GM19452 (cell line): ENCODE measurements around the gene SLC10A1.

ENCODE experiments used
- ATAC-seq: cut with Tn5 transposase; IDR thresholded peaks from one replicate; pipeline ENCODE4 v1.9.1; 2021; ENCODE audit not compliant: unreplicated experiment

Gene SLC10A1

DNA sequence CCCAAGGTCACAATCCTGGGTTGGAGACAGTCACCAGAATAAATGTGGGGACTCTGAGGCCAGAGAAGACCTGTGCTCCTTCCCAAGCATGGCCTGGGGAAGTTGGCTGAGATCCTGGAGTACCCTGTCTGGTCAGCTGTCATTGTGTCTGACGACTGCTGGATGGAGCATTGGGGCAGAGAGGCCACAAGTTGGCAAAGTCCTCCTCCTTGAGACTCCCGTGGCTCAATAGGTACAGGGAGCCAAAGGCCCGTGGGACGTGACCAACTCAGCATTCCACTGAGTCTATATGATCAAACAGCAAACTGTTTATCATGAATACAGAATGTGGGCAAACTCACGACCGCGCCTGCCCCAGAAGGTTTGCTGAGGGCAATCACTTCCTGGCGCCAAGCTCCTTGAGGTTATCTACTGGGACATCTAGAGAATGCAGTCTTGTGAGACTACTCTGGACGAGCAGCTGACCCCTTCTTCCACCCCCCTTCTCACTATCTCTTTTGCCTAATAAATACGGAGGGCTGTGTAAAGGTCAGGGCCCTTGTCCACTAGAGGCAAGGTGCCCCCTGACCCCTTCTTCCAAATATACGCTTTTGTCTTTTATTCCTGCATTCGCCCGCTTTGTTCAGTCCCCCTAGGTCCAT, 14.3 kb upstream of the SLC10A1 start:
- ATAC-seq = no peak

DNA sequence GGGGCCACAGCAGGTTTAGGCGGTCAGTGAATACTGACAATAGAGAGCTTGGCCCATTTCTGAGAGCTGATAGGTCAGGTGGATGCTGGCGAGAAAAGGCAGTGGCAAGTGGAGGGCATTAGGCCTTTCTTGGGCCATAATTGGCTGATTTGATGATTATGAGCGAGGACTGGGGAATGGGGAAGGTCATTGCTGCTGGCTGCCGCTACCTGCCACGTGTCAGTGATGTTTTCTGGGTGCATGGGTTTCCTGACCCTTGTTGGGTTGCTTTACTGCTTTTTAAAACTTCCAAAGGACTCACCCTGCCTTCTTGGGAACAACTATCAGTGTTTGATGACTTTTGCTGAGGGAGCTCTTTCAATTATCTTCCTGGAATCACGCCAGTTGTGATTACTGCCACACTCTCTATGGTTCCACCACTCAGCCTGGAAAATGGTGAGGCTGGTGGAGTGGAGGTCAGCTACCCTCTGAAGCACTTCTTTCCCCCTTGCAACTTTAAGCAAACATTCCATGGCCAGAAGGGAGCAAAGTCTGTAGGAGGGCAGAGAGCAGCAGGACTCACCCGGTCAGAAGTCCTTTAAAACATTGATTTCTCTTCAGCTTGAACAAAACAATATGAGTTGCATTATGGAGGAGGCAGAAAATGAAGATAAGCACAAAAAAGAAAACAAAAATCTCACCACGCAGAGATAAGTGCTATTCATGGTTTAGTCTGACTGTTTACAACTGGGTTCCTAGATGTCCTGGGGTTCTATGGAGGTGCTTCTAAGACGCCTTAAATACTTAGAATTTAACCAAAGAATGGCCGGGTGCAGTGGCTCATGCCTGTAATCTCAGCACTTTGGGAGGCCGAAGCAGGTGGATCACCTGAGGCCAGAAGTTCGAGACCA, 12.1 kb upstream of the SLC10A1 start:
- ATAC-seq = no peak

GRCh38 chr14:69807192-69807591, 10.2 kb upstream of the SLC10A1 start:
- no peak for ATAC-seq

GRCh38 chr14:69804902-69805301, 7.9 kb upstream of the SLC10A1 start:
- ATAC-seq = no peak

GRCh38 chr14:69803753-69804152, 6.7 kb upstream of the SLC10A1 start:
- no peak for ATAC-seq

DNA sequence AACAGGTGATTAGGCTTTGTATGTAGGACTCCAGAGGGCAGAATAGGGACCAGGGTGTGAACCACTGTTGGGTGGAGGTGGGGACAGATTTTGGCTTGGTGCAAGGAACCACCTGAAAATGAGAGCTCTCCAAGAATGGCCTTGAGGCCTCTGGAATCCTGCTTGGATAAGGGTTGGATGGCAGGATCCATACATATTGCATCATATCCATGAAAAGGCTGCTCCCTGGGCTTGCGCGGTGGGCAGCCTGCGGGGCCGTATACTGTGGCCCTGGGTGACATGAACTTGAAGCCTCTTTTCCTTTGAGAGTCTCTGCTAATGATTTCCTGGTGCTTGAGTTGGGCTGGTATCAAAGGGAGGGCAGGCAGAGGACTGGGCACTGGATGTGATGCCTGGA, 1.3 kb upstream of the SLC10A1 start:
- no peak for ATAC-seq

DNA sequence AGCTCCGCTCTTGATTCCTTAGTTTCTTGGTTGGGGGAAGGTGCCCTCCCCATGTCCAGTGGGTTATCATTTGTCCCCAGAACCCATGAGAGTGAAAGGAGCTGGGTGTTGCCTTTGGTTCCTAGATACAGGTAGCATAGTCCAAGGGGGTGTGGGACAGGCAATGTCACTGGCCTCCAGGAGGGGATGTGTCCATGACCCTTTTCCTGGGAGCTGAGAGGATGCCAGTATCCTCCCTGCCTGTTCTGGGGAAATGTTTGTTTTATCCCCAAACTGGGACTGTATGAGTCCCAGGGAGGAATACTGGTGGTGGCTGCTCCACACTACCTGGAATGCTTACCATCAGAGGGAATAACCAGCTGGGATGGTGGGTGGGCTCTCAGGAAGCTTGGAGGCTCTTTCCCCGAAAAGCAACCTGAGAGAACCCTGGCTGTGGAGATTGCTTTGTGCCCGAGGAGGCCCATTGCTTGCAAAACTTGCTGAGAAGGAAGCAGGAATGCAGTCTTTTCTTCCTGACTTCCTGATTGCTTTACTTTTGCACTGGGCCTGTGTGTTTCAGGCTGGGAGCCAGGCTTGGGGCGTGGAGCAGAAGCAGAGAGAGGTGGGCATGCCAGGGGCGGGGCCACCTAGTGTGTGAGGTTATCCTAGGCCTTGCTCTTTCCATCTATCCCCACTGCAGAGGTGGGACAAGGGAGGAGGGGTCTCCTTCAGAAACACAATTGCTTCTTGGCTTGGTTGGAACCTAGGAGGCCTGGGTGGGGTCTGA, 715 bp upstream of the SLC10A1 start:
- ATAC-seq = no peak

GRCh38 chr14:69795691-69796090, 1.4 kb downstream of the SLC10A1 start:
- no peak for ATAC-seq

DNA sequence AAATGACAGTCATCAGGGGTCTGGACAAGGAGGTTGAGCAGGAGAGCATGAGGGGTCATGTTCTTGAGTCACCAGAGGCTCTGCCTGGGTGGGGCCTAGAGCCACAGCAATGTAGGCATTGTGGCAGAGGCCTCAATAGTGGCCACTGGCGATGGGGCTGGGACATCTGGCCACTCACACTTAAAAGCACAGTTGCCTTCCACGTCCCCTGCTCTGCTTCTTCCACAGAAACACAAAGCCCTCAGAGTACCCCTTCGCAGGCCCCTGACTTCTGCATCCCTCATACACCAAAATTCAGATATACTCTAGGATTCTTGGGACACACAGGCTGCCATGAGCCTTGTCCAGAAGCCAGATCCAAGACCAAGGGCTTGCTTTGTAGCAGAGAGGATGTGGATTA, 2.2 kb downstream of the SLC10A1 start:
- no peak for ATAC-seq

DNA sequence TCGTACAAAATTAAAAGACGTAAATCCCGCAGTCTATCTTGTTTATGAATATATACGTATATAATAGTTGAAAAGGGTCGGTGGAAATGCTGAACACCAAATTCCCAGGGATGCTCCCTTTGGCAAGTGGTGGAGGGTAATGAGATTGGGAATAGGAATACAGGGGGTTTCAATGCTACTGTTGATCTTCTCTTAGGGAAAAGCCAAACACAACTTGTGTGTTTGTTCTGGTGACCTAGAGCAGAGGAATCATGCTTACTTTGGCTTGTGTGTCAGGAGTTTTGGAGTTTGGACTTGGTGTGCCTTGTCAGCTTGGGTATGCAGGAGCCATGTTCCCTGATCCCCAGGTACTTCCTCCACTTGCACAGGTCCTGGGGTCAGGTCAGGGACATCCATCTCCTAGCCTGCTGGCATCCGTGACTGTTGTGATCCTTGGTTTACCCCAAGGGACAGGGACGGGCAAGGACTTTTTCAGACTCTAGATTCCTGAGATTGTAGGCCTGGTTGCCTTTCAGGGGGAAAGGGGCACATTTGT, 4.1 kb downstream of the SLC10A1 start:
- no peak for ATAC-seq

GRCh38 chr14:69789118-69789640, 7.9 kb downstream of the SLC10A1 start:
- no peak for ATAC-seq

GRCh38 chr14:69786603-69787002, 10.4 kb downstream of the SLC10A1 start:
- ATAC-seq = no peak

GRCh38 chr14:69784942-69785341, 12.1 kb downstream of the SLC10A1 start:
- no peak for ATAC-seq

GRCh38 chr14:69780952-69781351, 16.1 kb downstream of the SLC10A1 start:
- ATAC-seq = no peak

DNA sequence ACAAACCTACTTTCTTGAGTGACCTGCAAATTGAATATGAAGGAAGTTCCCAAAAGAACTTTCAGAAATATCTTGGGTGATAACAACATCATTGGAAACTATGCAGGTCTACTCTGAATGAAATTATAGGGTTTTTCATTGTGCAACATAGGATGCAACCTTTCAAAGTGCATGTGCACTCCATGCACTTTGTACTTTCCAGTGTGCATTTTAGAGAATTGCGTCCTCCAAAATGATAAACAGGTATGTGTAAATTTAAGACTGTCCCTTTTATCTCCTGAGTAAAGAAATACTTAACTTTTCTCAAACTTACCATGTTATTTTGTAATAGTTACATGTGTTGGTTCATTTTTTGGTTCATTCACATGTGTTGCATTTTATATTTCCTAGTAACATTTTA, 16.9 kb downstream of the SLC10A1 start:
- no peak for ATAC-seq

DNA sequence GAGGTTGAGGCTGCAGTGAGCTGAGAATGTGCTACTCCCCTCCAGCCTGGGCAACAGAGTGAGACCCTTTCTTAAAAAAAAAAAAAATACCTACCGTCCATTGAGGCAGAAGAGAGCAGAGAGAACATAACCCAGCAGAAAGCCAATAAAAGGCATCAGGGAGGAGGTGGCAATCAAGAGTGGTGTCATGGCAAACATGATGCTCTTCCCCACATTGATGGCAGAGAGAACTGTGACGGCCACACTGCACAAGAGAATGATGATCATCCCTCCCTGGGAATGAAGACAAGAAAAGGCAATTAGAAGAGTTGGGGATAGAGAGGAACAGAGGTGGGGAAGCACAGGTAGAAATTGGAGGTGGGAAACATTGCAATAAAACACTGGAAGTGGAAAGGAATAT, 18.0 kb downstream of the SLC10A1 start:
- ATAC-seq = no peak

- ATAC-seq = no peak
Observed at GRCh38 chr14:69776875-69777453, 20.1 kb downstream of the SLC10A1 start.

DNA sequence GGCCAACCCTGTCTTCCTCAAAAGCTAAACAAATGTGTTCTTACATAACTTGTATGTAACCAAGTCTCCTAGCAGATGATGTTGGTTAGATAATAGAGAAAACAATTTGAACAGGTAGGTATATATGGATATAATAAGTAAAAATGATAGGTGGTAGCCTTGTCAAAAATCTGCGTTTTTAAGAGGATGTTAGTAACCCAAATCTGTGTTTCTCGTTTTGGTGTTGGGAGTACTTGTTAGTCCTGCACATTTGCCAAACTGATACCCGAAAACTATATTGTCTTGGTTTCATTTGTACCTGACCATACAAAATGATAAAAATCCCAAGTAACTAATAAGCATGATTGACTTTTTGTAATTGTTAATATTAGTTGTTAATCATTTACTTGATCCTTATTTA, 22.0 kb downstream of the SLC10A1 start:
- no peak for ATAC-seq

GRCh38 chr14:69773571-69774276, 23.3 kb downstream of the SLC10A1 start:
- no peak for ATAC-seq
